Measurements from ENCODE around the gene SERGEF. TPM values are rescaled to one million over a fixed set of nuclear protein-coding genes. Genes with fewer than 3 reads are reported as not detected.

Gene SERGEF
- total and polyA plus RNA-seq, 7 donors, result 11.1 to 33.1 (median 26.0) TPM

GRCh38 chr11:17791144-17791543, 221.7 kb downstream of the SERGEF start:
- no peak overlapping the region for H3K27ac ChIP-seq
- TF ChIP-seq CTCF (IDR thresholded peaks at IDR 0.05), result no peak
- H3K4me1 ChIP-seq, result peaks cover 8% of the 10 kb centered on the region
- DNase-seq, result no peak
- H3K9me3 ChIP-seq, result no peaks in the 10 kb centered on the region
- no peaks in the 10 kb centered on the region for H3K36me3 ChIP-seq (ENCODE audit: insufficient read depth in 1 of 2, low read depth in 1 of 2)
- no peak for ATAC-seq
- intact Hi-C loops (cut with DNase I), result no loop called here
- H3K4me3 ChIP-seq, result no peak overlapping the region
- H3K27me3 ChIP-seq (ENCODE audit: insufficient read depth in 3 of 3, low read length in 2 of 3), result no peaks in the 10 kb centered on the region

GRCh38 chr11:17790453-17790852, 222.4 kb downstream of the SERGEF start:
- no peaks in the 10 kb centered on the region for H3K36me3 ChIP-seq (ENCODE audit: insufficient read depth in 1 of 2, low read depth in 1 of 2)
- peaks cover 2% of the 10 kb centered on the region for H3K4me1 ChIP-seq
- intact Hi-C loops (cut with DNase I), result no loop called here
- no peak for TF ChIP-seq CTCF (IDR thresholded peaks at IDR 0.05)
- no peak overlapping the region for H3K27ac ChIP-seq
- no peak for DNase-seq
- H3K9me3 ChIP-seq, result no peaks in the 10 kb centered on the region
- H3K4me3 ChIP-seq, result no peak overlapping the region
- no peaks in the 10 kb centered on the region for H3K27me3 ChIP-seq (ENCODE audit: insufficient read depth in 3 of 3, low read length in 2 of 3)
- 89 to 100% (median 97%) methylated on average over 1 of the region's 1 CpG for WGBS, 3 donors
- ATAC-seq, result no peak

- H3K4me1 ChIP-seq, result no peaks in the 10 kb centered on the region
- no peaks in the 10 kb centered on the region for H3K9me3 ChIP-seq
- no peak overlapping the region for H3K4me3 ChIP-seq
- peak in 1 of 2 donors; percentile 42 for DNase-seq
- 90 to 98% (median 95%) methylated on average over 5 of the region's 5 CpGs for WGBS, 3 donors
- no peak for ATAC-seq
- no peaks in the 10 kb centered on the region for H3K36me3 ChIP-seq (ENCODE audit: insufficient read depth in 1 of 2, low read depth in 1 of 2)
- no peaks in the 10 kb centered on the region for H3K27me3 ChIP-seq (ENCODE audit: insufficient read depth in 3 of 3, low read length in 2 of 3)
- H3K27ac ChIP-seq, result no peak overlapping the region
- intact Hi-C loops (cut with DNase I), result no loop called here
- no peak for TF ChIP-seq CTCF (IDR thresholded peaks at IDR 0.05)
Observed at GRCh38 chr11:17788084-17788483, 224.8 kb downstream of the SERGEF start.

- H3K4me1 ChIP-seq, result no peaks in the 10 kb centered on the region
- intact Hi-C loops (cut with DNase I), result no loop called here
Observed at GRCh38 chr11:17786824-17787525, 225.9 kb downstream of the SERGEF start.

More at GRCh38 chr11:17786824-17787525, 225.9 kb downstream of the SERGEF start:
- H3K36me3 ChIP-seq (ENCODE audit: insufficient read depth in 1 of 2, low read depth in 1 of 2), result no peaks in the 10 kb centered on the region
- no peak overlapping the region for H3K4me3 ChIP-seq
- no peaks in the 10 kb centered on the region for H3K9me3 ChIP-seq
- DNase-seq, result peak in 1 of 2 donors; percentile 38
- peak; percentile 57 to 78 (median 72) for ATAC-seq
- 88 to 93% (median 91%) methylated on average over 14 of the region's 14 CpGs for WGBS, 3 donors
- no peak overlapping the region for H3K27ac ChIP-seq
- no peaks in the 10 kb centered on the region for H3K27me3 ChIP-seq (ENCODE audit: insufficient read depth in 3 of 3, low read length in 2 of 3)
- TF ChIP-seq CTCF (IDR thresholded peaks at IDR 0.05), result no peak
